ENCODE measurements around the gene MTFP1.

GRCh38 chr22:30421695-30422480, 3.7 kb upstream of the MTFP1 start:
- TF ChIP-seq EZH2phosphoT487 (conservative IDR thresholded peaks at IDR 0.05; ENCODE audit: low read length) (no peak), CTCF (IDR thresholded peaks at IDR 0.05; ENCODE audit: insufficient read depth, low read length, poor library complexity, severe bottlenecking) (no peak)
